ENCODE results near the gene BTBD19. TPM values are rescaled to one million over a fixed set of nuclear protein-coding genes. Genes with fewer than 3 reads are reported as not detected.
A peak's percentile ranks its signal among the peaks of the same experiment; 100 is the strongest.
"Not testable (repeated sequence)": the region's sequence is repeated elsewhere in the genome, so short reads cannot be mapped to it uniquely, and the experiment has no call there.

Gene BTBD19
- polyA plus RNA-seq, 2 of the 4 experiments (the other 2 are of a cell fraction) = 4.7 to 7.4 TPM

DNA sequence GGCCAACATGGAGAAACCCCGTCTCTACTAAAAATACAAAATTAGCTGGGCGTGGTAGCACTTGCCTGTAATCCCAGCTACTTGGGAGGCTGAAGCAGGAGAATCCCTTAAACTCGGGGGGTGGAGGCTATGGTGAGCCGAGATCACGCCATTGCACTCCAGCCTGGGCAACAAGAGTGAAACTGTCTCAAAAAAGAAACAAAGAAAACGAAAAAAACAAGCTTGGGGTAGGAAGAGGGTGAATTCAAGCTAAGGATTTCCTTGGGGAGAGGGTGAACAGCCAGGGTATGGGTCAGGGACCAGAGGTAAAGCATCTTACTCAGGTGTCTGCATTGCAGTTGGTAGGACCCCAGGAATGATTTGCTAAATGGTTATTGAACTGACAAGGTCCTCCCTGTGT lies 41.9 kb upstream of the BTBD19 start:
- not testable (repeated sequence) for FAIRE-seq; H3K9me3 ChIP-seq; H3K4me3 ChIP-seq; ATAC-seq; H3K4me2 ChIP-seq; H3K27ac ChIP-seq; DNase-seq (ENCODE audit: low read depth in 1 of 2, low spot score in 1 of 2); H3K4me1 ChIP-seq
- ChIA-PET POLR2A (interaction anchor here (3.2 kb wide), 1 partner anchor 9 kb away, joined by 15 read pairs; the partner anchor contains the start of gene RPS8), CTCF (interaction anchor here (1.1 to 1.6 kb wide), 2 partner anchors 11 to 114 kb away, joined by 3 to 4 read pairs; no protein-coding TSS in a partner anchor)
- WGBS (ENCODE audit: missing lambda C conversion rate) = 84% methylated on average over 5 of the region's 6 CpGs

DNA sequence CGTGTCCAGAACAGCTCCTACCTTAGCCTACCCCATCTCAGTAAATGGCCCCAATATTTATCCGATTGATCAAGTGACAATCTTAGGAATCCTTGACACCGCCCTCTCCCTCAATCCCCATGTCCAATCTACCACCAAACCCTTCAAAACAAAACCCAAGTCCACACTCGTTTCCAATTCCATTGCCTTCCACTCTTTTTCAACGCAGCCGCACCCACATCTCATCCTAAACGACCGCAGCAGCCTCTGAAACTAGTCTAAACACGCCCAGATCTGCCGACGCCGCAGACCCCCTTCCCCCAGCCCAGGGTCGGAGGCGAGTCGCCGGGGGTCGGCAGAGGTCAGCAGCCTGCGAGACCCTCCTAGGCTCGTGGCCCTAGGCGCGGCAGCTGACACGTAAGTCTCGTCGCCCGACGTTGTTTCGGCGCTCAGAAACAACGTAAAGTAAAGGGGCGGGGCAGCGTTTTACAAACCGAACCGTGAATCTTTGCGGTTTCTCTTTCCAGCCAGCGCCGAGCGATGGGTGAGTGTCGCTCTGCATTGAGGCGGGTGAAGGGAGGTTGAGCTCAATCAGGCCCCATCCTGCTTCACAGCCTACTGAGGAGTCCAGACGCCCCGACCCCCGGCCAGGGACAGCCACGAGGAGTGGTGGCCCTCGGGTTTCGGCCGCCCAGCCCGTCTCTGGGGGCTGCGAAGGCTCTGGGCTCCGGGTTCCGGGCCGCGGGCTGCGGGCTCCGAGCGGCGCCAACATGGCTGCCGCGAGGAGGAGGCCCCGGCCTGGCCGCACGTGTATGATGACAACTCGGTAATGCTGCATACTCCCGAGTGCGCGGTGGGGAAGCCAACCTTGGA lies 33.0 kb upstream of the BTBD19 start, which contains the start of gene RPS8:
RPS8 (plus strand) TSS at position 463 of the 852 bp plus-strand sequence; CDS start at position 520, 57 bp downstream.
- Histone ChIP-seq H3K4me2 (peak within 1 kb of the TSS; percentile 91), H3K27ac (peak within 1 kb of the TSS; percentile 98 to 99), H3K4me3 (peak within 1 kb of the TSS; percentile 96), H3K4me1 (peaks cover 22% of the 10 kb centered on the region), H3K9me3 (no peaks in the 10 kb centered on the region)
- peak; percentile 65 to 93 for DNase-seq (ENCODE audit: low read depth in 1 of 2, low spot score in 1 of 2)
- FAIRE-seq = no peak
- TF ChIP-seq, protein P1, sequence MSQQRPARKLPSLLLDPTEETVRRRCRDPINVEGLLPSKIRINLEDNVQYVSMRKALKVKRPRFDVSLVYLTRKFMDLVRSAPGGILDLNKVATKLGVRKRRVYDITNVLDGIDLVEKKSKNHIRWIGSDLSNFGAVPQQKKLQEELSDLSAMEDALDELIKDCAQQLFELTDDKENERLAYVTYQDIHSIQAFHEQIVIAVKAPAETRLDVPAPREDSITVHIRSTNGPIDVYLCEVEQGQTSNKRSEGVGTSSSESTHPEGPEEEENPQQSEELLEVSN (IDR thresholded peaks at IDR 0.05; ENCODE audit: borderline replicate concordance, low read depth) = peak; percentile 41; the same call in 1 of the 2 replicates
- TF ChIP-seq, protein P2, sequence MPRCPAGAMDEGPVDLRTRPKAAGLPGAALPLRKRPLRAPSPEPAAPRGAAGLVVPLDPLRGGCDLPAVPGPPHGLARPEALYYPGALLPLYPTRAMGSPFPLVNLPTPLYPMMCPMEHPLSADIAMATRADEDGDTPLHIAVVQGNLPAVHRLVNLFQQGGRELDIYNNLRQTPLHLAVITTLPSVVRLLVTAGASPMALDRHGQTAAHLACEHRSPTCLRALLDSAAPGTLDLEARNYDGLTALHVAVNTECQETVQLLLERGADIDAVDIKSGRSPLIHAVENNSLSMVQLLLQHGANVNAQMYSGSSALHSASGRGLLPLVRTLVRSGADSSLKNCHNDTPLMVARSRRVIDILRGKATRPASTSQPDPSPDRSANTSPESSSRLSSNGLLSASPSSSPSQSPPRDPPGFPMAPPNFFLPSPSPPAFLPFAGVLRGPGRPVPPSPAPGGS (IDR thresholded peaks at IDR 0.05) = peak; percentile 95
- TF ChIP-seq PHF8 (IDR thresholded peaks at IDR 0.05; ENCODE audit: borderline replicate concordance, low read depth) (peak; percentile 73), JUN (IDR thresholded peaks at IDR 0.05) (peak; percentile 96), MYC (IDR thresholded peaks at IDR 0.05; ENCODE audit: borderline replicate concordance, low read length) (peak; percentile 93), SREBF2 (IDR thresholded peaks at IDR 0.05) (no peak), EHF (CRISPR knock-in tag; IDR thresholded peaks at IDR 0.05) (no peak), KDM5A (IDR thresholded peaks at IDR 0.05) (peak; percentile 50; the same call in 1 of the 2 replicates), TFCP2L1 (CRISPR knock-in tag; IDR thresholded peaks at IDR 0.05) (no peak), POLR2A (IDR thresholded peaks at IDR 0.05; ENCODE audit: low read length) (peak; percentile 97), HOXB5 (CRISPR knock-in tag; IDR thresholded peaks at IDR 0.05) (peak; percentile 53; the same call in 1 of the 2 replicates)
- TF ChIP-seq, protein P3, sequence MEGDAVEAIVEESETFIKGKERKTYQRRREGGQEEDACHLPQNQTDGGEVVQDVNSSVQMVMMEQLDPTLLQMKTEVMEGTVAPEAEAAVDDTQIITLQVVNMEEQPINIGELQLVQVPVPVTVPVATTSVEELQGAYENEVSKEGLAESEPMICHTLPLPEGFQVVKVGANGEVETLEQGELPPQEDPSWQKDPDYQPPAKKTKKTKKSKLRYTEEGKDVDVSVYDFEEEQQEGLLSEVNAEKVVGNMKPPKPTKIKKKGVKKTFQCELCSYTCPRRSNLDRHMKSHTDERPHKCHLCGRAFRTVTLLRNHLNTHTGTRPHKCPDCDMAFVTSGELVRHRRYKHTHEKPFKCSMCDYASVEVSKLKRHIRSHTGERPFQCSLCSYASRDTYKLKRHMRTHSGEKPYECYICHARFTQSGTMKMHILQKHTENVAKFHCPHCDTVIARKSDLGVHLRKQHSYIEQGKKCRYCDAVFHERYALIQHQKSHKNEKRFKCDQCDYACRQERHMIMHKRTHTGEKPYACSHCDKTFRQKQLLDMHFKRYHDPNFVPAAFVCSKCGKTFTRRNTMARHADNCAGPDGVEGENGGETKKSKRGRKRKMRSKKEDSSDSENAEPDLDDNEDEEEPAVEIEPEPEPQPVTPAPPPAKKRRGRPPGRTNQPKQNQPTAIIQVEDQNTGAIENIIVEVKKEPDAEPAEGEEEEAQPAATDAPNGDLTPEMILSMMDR (IDR thresholded peaks at IDR 0.05) = no peak
- TF ChIP-seq, protein P4, sequence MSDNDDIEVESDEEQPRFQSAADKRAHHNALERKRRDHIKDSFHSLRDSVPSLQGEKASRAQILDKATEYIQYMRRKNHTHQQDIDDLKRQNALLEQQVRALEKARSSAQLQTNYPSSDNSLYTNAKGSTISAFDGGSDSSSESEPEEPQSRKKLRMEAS (IDR thresholded peaks at IDR 0.05) = peak; percentile 87
- TF ChIP-seq, protein P5, sequence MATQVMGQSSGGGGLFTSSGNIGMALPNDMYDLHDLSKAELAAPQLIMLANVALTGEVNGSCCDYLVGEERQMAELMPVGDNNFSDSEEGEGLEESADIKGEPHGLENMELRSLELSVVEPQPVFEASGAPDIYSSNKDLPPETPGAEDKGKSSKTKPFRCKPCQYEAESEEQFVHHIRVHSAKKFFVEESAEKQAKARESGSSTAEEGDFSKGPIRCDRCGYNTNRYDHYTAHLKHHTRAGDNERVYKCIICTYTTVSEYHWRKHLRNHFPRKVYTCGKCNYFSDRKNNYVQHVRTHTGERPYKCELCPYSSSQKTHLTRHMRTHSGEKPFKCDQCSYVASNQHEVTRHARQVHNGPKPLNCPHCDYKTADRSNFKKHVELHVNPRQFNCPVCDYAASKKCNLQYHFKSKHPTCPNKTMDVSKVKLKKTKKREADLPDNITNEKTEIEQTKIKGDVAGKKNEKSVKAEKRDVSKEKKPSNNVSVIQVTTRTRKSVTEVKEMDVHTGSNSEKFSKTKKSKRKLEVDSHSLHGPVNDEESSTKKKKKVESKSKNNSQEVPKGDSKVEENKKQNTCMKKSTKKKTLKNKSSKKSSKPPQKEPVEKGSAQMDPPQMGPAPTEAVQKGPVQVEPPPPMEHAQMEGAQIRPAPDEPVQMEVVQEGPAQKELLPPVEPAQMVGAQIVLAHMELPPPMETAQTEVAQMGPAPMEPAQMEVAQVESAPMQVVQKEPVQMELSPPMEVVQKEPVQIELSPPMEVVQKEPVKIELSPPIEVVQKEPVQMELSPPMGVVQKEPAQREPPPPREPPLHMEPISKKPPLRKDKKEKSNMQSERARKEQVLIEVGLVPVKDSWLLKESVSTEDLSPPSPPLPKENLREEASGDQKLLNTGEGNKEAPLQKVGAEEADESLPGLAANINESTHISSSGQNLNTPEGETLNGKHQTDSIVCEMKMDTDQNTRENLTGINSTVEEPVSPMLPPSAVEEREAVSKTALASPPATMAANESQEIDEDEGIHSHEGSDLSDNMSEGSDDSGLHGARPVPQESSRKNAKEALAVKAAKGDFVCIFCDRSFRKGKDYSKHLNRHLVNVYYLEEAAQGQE (IDR thresholded peaks at IDR 0.05) = peak; percentile 23; the same call in 1 of the 2 replicates
- POLR2A ChIA-PET = interaction anchor here (0.5 to 2.5 kb wide), 23 partner anchors 9 to 972 kb away, joined by 3 to 17 read pairs (median 6); partner anchors contain the start of genes BEST4, BTBD19, DYNLT4 and HECTD3
- ATAC-seq = peak; percentile 83 to 92
- CTCF ChIA-PET = interaction anchor here (0.7 to 1.6 kb wide), 8 partner anchors 8 to 61 kb away, joined by 3 to 10 read pairs (median 4); partner anchors contain the start of gene RNU5D-1
- WGBS (ENCODE audit: missing lambda C conversion rate) = 3% methylated on average over 25 of the region's 65 CpGs
